Endothelial cell (in vitro differentiated cells): ENCODE results near the gene HOXA3. TPM values are rescaled to one million over a fixed set of nuclear protein-coding genes. Genes with fewer than 3 reads are reported as not detected.
A peak's percentile ranks its signal among the peaks of the same experiment; 100 is the strongest.

Source experiments
- DNase-seq: peaks from one replicate; pipeline ENCODE4 v3.0.0; 2021; ENCODE audit warnings: low spot score
- H3K27ac Mint-ChIP-seq: one replicate; pipeline ENCODE4 v1.8.0; 2021; ENCODE audit warnings: mixed read lengths, inconsistent platforms; ENCODE audit not compliant: unreplicated experiment
- H3K27me3 Mint-ChIP-seq: one replicate; pipeline ENCODE4 v1.8.0; 2021; ENCODE audit warnings: mild to moderate bottlenecking, moderate library complexity, mixed read lengths, inconsistent platforms; ENCODE audit not compliant: unreplicated experiment
- H3K36me3 Mint-ChIP-seq: one replicate; pipeline ENCODE4 v1.8.0; 2021; ENCODE audit warnings: mild to moderate bottlenecking, low read depth, mixed read lengths, inconsistent platforms; ENCODE audit not compliant: unreplicated experiment
- H3K4me1 Mint-ChIP-seq: one replicate; pipeline ENCODE4 v1.8.0; 2021; ENCODE audit warnings: mild to moderate bottlenecking, mixed read lengths, inconsistent platforms; ENCODE audit not compliant: unreplicated experiment
- H3K4me3 Mint-ChIP-seq: one replicate; pipeline ENCODE4 v1.8.0; 2021; ENCODE audit warnings: mild to moderate bottlenecking, mixed read lengths, inconsistent platforms; ENCODE audit not compliant: unreplicated experiment
- H3K9me3 Mint-ChIP-seq: one replicate; pipeline ENCODE4 v1.8.0; 2021; ENCODE audit warnings: mixed read lengths, inconsistent platforms; ENCODE audit not compliant: unreplicated experiment
- CTCF ChIP-seq: fragments of 200-600 bp; sonication (generic); IDR thresholded peaks from one replicate; pipeline ENCODE4 v1.5.0; 2021; ENCODE audit warnings: antibody characterized with exemption; ENCODE audit not compliant: unreplicated experiment
- total RNA-seq: library from RNA; stranded (reverse); fragmentation: NEBNext Ultra II Directional; extraction: Animal tissue kit (Norgen Biotek cat#: 25700); gene quantifications from one replicate; pipeline ENCODE4 v1.2.1, GENCODE V29; 2021; ENCODE audit not compliant: unreplicated experiment

HOXA3 gene
- total RNA-seq, 1 donor from 2014 or later, result 0.13 TPM

GRCh38 chr7:27152816-27153442 is 546 bp upstream of the HOXA3 start:
- H3K36me3 Mint-ChIP-seq, result peaks cover 3% of the 10 kb centered on the region

DNA sequence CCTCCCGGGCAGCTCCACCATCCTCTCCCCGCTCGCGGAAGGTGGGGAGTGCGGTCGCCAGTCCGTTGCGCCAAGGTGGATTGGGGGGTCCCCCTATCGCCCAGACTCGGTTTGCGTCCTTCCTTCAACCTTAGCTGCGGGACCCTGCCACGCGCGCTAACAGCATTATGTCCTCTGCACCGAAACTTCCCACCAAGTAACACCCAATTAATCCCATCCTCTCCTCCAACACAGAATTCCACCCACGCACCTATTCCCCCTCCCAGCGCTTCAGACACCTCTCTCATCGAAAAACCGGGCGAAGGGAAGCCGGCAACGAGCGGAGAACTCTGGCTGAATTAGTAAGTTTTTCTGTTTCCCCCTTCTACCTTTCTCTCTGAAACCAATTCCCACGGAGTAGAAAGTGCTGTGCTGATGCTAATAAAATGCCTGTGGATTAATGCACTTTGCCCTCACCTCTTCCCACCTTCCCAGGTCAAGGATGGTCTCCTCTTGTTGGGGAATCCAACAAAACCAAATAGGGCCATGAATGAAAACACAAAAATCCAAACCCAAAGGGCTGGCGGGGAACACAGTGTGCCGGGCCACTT is 947 bp downstream of the HOXA3 start:
- no peak for TF ChIP-seq CTCF
- H3K27me3 Mint-ChIP-seq, result peaks cover 60% of the 10 kb centered on the region
- H3K27ac Mint-ChIP-seq, result peak overlapping the region; percentile 67
- H3K36me3 Mint-ChIP-seq, result peaks cover 2% of the 10 kb centered on the region
- H3K4me1 Mint-ChIP-seq, result peaks cover 29% of the 10 kb centered on the region
- H3K4me3 Mint-ChIP-seq, result peak overlapping the region; percentile 73
- no peaks in the 10 kb centered on the region for H3K9me3 Mint-ChIP-seq
- DNase-seq, result no peak

More at GRCh38 chr7:27152816-27153442, 546 bp upstream of the HOXA3 start:
- no peak for TF ChIP-seq CTCF
- Mint-ChIP-seq H3K4me1 (peaks cover 28% of the 10 kb centered on the region), H3K27ac (no peak overlapping the region), H3K9me3 (no peaks in the 10 kb centered on the region), H3K4me3 (no peak overlapping the region), H3K27me3 (peaks cover 57% of the 10 kb centered on the region)
- DNase-seq, result no peak

DNA sequence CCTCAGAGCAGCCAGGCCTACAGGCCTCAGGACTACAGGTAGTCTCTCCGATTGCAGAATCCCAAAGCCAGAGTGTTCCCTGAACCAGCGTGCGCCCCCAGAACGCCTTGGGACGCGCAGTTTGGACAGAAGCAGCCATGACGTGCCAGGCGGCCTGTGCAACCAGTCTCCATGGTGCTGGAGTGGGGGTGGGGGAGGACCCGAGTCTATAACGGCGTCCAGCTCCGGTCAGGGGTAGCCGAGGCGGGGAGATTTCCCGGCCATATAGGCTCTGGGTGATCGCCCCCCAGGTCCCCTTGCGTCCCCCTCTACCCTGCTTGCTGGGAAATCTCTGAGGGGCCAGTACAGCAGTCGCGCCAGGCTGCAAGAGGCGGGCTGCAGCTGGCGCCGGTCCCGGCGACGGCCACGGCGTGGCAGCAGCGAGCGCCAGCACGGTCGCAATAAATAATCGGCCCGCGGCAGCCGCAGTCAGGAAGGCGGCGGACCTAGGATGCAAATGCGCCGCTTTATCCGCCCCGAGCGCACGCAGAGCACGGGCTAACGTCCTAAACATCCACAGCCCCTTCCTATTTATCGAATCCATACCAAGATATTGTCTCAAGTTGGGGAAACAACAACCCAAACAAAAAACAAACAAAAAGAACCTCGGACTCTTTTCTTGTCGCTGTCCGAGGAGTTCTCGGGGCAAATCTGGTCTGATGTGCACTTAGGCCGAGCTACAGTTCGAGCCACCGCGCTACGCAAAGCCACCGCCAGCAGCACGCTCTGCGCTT is 1.6 kb downstream of the HOXA3 start:
- Mint-ChIP-seq H3K27ac (no peak overlapping the region), H3K36me3 (peaks cover 4% of the 10 kb centered on the region), H3K4me3 (peak overlapping the region; percentile 73), H3K9me3 (no peaks in the 10 kb centered on the region), H3K4me1 (peaks cover 27% of the 10 kb centered on the region), H3K27me3 (peaks cover 64% of the 10 kb centered on the region)
- peak; percentile 77 for TF ChIP-seq CTCF
- DNase-seq, result peak; percentile 84

DNA sequence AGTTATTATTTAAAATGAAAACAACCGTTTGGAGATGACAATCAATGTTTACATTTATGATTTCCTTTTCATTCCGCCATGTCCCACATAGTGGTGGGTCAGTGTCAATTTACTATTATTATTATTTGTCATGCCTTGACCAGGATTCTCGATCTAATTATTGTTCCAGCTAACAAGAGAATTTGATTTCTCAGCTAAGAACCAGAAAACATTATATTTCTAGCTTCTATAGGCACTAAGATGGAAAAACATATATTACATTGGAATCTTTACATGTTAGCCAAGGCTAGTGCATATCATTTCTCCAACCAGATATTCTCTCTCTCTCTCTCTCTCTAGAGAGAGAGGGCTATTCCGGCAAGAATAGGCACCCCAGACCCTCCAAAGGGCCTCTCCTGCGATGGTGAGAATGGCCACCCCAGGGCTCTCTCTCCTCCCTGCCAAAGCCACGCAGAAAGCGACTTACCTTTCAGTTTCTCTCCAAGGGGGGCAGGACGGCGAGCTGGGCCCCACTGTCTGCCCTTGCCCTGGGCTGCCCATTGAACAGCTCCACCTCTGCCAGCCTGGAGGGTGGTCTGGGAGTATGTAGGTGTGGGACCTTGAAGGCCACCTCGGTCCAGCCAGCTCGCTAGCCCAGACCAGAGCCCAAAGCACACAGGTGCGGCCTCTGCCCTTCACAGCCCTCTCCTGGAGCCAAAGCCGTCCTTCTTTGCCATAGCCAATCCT is 2.4 kb downstream of the HOXA3 start:
- Mint-ChIP-seq H3K4me3 (no peak overlapping the region), H3K9me3 (no peaks in the 10 kb centered on the region), H3K27ac (no peak overlapping the region), H3K4me1 (peaks cover 23% of the 10 kb centered on the region), H3K36me3 (peaks cover 4% of the 10 kb centered on the region), H3K27me3 (peaks cover 61% of the 10 kb centered on the region)
- no peak for TF ChIP-seq CTCF
- no peak for DNase-seq
